HTERT RPE-1 (cell line): Measurements from ENCODE around the gene GAB4.
"Not testable (repeated sequence)": the region's sequence is repeated elsewhere in the genome, so short reads cannot be mapped to it uniquely, and the experiment has no call there.

Experiments
- in situ Hi-C: fragments of 300-500 bp; cut with MboI; formaldehyde crosslinking; loops from 4 replicates; pipeline ENCODE4 v1.14.3; 2020; ENCODE audit warnings: low sequenced_read_pairs

Gene GAB4, protein sequence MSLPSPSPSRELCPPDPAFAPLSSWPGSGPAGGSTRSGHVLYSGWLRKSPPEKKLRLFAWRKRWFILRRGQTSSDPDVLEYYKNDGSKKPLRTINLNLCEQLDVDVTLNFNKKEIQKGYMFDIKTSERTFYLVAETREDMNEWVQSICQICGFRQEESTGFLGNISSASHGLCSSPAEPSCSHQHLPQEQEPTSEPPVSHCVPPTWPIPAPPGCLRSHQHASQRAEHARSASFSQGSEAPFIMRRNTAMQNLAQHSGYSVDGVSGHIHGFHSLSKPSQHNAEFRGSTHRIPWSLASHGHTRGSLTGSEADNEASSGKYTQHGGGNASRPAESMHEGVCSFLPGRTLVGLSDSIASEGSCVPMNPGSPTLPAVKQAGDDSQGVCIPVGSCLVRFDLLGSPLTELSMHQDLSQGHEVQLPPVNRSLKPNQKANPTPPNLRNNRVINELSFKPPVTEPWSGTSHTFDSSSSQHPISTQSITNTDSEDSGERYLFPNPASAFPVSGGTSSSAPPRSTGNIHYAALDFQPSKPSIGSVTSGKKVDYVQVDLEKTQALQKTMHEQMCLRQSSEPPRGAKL

DNA sequence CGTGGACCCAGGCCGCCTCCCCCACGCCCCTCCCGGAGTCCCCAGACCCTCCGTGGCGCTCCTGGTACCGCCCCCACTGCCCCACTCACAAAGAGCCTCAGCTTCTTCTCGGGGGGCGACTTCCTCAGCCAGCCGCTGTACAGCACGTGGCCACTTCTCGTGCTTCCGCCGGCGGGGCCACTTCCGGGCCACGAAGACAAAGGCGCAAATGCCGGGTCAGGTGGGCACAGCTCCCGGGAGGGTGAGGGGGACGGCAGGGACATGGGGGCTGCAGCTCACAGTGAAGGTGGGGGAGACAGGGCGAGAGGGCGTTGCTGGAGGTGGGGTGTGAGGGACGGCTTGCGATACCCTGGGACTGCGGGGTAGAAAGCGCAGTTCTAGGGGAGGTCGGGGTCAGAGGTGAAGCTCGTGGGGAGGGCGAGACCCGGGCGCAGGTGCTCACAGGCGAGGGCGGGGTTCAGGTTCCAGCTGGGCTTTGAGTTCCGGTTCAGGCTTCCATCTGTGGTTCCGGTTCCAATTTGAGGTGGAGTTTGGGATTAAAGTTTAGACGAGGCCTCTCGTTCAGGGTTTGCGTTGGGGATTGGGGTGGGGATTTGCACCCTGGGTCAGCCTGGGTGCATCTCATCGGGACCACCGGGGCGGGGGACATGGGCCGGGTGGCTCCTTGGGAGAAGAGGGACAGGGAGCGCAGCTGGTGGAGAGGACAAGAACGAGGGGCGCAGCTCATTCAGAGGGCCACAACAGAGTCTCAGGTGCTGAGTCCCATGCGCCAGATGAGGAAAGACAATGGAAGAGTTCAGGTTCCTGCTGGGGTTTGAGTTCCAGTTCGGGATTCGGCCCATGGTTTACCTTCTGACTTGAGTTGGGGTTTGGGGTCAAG, at the start of gene GAB4:
GAB4 (minus strand) TSS at position 371 of the 880 bp plus-strand sequence; CDS start at position 263, 108 bp downstream.
- in situ Hi-C loops: no loop called here

DNA sequence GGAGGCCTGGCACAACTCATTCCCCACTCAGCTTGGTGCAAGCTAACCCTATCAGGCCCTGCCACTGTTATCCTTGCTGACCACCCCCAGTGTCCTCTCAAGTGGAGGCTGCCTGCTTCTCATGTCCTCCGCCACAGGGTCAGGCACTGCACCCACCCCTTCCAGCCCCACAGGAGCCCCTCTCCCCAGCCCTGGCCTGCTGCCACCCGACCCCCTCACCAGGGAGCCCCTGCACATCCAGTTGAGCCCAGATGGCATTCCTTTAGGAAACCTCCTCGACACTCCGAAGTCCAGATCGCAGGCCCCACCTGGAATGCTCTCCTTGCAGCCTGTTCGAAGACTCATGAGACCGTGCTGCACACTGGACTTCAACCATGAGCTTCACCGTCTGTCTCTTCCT, 48.8 kb upstream of the GAB4 start:
- in situ Hi-C loops: no loop called here

GRCh38 chr22:17056058-17056457, 48.0 kb upstream of the GAB4 start:
- in situ Hi-C loops: no loop called here

DNA sequence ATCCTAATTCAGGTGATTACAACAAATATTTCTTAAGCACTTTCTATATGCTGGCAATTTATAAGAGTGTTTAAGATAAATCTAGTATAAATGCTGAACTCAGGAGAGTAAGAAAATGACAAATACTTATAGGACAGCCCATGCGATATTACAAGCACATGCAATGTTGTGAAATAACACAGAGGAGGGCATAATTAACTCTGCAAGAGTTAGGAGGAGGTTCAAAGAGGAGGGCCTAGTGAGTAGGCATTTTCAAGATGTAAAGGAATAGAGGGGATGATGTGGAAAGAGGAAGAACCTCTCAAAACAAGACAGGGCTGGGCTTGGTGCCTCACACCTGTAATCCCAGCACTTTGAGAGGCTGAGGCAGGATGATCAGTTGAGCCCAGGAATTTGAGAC, 39.6 kb upstream of the GAB4 start:
- in situ Hi-C loops: no loop called here

DNA sequence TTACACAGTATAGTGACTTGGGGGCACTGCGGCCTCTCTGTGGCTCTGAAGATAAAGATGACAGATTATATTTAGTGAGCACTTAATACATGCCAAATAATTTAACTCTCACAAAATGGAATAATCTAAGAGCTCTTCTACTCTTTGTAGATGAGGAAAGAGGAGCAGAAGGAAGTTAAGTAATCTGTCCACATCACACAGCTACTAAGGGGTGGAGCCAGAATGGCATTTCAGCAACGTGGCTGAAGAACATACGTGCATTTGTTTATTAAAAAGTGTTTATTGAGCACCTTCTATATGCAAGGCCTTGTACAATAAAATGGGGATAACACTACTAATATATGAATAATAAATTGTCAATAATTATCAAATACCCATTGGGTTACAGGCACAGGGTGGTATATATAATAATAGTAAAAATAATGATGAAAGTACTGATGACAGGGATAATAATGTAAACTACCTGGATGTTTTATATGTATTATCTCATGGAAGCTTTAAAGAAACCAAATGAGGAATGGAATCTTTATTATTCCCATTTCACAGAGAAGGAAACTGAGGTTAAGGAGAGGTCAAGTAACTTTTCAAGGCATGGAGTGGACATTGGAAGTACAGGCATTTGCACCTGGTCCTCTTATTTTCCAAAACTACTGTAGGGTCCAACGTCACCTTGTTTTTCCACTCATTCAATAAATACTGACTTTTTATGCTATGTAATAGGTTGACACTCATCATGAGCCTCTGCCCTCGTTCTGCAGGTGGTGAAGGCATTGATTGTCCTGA, 38.7 kb upstream of the GAB4 start:
- in situ Hi-C loops: no loop called here

DNA sequence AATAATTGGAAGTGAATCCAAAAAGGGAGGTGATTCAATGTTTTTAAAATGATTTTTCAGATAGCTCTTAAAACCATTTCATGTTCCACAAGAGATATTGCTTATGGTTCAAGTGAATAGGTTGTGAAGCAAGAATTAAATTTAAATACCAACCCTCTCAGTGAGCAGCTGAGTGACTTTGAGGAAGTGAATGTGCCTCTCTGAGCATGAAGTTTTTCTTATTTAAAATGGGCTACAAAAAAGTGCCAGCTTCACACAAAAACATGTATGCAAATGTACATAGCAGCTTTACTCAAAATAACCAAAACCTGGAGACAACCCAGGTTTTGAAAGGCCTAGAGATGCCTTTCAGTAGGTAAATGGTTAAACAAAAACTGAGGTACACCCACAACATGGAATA, 35.5 kb upstream of the GAB4 start:
- in situ Hi-C loops: no loop called here

DNA sequence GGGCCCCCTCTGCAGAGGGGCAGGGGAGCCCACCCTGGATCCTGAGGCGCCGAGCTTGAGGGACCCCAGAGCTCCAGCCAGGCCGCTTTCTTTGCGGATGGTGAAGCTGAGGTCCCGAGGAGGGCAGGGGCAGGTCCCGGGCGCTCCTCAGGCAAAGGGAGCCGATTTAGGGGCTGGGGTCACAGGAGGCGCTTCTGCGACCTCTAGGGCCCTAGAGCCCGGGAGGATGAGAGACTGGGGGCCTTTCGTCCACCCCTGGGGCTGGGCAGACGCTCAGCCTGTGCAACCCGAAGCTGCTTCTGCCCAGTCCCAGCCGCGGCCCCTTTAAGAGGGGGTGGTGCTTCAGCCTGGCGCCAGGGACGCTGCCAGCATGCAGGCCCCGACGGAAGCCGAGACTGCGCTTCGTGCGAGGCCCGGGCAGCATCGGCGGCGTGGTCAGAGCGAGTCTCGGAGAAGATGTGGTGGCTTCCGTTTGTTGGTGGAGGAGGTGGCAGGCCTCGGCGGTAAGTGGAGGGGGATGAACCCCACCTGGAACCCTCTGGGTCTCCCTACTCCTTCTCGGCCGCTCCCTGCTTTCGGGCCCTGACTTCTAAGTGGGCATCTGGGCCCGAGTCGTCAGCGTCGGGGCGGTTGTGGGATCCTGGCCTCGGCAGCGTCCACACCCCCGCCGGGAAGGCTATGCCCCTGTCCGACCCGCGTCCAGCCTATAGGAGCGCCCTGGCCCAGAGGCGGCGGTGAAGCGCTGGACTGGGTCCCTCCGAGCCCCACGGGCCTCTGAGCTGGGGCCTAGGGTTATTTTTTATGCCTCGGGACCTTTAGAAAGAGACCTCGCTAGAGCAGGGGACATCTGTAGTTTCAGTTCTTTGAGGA, 29.1 kb upstream of the GAB4 start:
- in situ Hi-C loops: not testable (repeated sequence)

DNA sequence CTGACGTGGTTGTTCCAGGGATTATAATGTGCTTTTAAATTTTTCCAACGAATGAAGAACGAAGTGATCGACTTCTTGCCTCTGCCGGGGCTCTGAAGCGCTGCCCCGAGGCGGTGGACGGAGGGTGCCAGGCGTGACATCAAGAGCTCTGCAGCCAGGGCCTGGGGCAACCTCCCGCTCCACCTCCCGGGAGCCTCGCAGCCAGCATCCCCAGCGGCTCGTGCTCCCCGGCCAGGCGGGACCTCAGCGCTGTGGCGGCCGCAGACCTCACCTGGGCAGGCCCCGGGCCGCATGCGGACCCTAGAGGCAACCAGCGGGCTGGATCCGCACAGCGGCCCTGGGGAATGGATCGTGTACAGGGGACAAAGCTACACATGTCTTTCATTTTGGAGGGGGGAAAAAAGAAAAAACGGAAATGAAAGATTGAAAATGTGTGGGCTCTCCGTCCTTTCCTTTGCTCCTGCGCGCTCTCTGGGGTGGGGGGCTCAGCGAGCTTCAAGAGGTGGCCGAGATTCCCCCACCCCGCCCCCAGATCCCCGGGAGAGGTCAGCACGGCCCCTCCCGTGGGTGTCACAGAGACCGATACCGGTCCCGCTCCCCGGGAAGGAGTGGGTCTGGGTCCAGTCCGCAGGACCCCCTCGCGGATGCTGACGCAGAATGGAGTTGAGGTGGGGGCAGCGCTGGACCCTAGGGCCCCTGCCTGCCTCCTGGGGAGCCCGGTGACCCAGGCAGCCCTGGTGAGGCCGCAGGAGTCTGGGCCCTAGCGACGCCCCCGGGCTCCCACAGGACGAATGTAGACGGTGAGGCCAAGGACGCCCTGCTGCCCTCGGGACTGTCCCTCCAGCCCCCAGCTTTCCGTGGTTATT, 28.2 kb upstream of the GAB4 start:
- in situ Hi-C loops: not testable (repeated sequence)

- in situ Hi-C loops: no loop called here
Observed at GRCh38 chr22:17035246-17035645, 27.2 kb upstream of the GAB4 start.

DNA sequence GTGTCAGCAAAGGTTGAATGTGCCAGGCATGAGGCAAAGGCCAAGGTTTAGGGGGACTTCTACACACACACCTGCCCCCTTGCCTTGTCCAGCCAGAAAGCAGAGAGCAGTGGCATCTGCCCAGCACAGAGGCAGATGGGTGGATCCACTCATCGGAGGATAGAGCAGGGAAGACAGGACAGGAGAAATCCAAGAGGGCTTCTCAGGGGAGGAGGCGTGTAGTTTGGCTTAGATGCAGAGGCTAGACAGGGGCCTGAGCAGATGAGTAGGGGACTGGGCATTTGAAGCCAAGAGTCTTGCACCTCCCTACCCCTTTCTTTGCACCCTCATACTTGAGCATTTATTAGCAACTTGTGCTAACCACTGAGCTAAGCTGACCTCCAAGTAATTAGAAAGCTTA, 26.5 kb upstream of the GAB4 start:
- in situ Hi-C loops: not testable (repeated sequence)

DNA sequence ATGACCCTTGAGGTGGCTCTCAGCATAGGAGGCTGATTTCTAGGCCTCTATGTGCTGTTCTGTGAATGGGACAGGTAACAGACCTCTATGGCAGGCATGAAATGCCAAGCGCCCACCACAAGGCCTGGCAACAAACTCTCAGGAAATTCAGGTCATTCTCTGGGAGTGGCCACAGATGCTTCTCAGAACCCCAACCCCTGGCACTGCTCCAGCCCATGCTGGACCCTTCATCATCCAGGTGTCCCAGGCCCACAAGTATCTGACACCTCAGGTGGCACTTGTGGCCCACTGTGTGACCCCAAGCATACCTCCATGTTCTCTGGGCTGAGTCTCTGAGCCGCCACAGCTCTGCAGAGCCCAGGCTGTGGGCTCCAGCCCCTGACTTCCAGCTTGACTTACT, 24.3 kb upstream of the GAB4 start:
- in situ Hi-C loops: not testable (repeated sequence)

GRCh38 chr22:17024380-17024779, 16.4 kb upstream of the GAB4 start:
- in situ Hi-C loops: not testable (repeated sequence)

DNA sequence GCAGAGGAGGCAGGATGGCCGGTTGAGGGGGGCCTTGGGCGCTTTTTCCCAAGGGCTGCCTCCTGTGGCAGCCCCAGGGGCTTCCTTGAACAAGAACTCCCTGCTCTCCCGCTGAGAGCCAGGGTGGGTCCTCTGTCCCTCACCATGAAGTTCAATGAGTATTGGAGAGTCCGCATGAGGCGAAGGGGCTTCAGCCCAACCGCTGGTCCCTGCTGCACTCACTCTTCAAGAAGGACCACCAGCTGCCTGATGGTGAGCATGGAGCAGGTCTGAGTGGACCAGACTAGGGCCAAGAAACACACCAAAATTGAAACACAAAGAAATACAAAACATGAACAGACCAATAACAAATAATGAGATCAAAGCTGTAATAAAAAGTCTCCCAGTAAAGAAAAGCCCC, 7.5 kb upstream of the GAB4 start:
- in situ Hi-C loops: not testable (repeated sequence)

DNA sequence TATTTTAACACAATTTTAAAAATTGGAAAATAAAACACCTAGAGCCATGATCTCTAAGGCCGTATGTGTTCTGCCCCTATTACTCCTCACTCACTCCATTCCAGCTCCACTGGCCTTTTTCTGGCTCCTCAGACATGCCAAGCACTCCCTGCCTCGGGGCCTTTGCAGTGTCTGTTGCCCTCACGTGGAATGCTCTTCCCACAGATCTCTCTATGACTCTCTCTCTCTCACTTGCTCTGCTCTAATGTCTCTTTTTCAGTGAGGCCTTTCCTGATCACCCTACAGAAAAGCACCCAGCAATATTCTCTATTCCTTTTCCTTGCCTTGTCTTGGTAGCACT, 6.0 kb upstream of the GAB4 start:
- in situ Hi-C loops: not testable (repeated sequence)

DNA sequence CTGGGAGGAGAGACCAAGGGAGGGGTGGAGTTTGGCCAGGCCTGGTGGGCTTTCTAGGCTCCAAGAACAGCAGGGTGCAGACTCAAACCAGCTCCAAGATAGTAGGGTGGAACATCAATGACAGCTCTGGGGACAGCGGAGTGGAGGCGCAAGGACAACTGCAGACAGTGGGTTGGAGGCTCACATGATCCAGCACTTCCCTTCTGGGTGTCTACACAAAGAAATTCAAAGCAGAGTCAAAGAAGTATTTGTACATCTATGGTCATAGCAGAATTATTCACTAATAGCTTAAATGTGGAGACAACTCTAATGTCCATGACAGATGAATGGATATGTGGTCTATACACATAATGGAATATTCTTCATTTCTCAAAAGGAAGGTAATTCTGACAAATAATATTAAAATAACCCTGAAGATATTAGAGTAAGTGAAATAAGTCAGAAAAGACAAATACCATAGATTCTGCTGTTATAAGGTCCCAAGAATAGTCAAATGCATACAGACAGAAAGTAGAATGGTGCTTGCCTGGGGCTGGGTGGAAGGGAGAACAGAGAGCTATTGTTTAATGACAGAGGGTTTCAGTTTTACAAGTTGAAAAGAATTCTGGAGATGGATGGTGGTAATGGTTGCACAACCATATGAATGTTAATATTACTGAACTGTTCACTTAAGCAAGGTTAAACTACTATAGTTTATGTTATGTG, 5.5 kb upstream of the GAB4 start:
- in situ Hi-C loops: no loop called here

DNA sequence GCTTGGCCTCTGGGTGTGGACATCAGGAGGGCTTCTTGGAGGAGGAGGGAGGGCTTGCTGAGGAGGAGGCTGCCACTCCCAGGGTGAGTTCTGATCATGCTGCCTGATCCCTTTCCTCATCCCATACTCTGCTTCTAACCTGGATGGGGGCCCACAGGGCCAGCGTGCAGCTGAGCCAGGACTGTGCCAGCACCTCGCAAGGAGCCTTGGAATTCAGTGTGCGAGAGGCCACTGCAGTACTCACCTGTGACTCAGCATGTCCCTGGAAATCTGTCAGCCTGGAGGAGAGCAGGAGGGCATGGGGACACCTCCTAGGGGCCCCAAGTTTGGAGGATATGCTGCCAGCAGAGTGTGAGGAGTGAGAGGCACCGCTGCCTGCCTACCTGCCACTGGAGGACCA, 4.2 kb upstream of the GAB4 start:
- in situ Hi-C loops: no loop called here

- in situ Hi-C loops: no loop called here
Observed at GRCh38 chr22:17009640-17010291, 1.7 kb upstream of the GAB4 start.

- in situ Hi-C loops: no loop called here
Observed at GRCh38 chr22:17007257-17007656, 765 bp downstream of the GAB4 start.
